Measurements from ENCODE around the gene AGBL1.

AGBL1 gene

GRCh38 chr15:86273309-86273708, 193.6 kb downstream of the AGBL1 start:
- H3K4me3 ChIP-seq (ENCODE audit: low read depth, low read length), result no peak overlapping the region
- TF ChIP-seq CTCF (IDR thresholded peaks at IDR 0.05; ENCODE audit: insufficient read depth, low read depth, low read length, missing control alignments), result no peak
- DNase-seq (ENCODE audit: low read depth), result no peak

GRCh38 chr15:86275361-86275760, 195.7 kb downstream of the AGBL1 start:
- TF ChIP-seq CTCF (IDR thresholded peaks at IDR 0.05; ENCODE audit: insufficient read depth, low read depth, low read length, missing control alignments), result no peak
- DNase-seq (ENCODE audit: low read depth), result no peak
- H3K4me3 ChIP-seq (ENCODE audit: low read depth, low read length), result no peak overlapping the region

GRCh38 chr15:86278586-86278985, 198.9 kb downstream of the AGBL1 start:
- H3K4me3 ChIP-seq (ENCODE audit: low read depth, low read length), result no peak overlapping the region
- TF ChIP-seq CTCF (IDR thresholded peaks at IDR 0.05; ENCODE audit: insufficient read depth, low read depth, low read length, missing control alignments), result no peak
- DNase-seq (ENCODE audit: low read depth), result no peak

GRCh38 chr15:86284635-86285034, 205.0 kb downstream of the AGBL1 start:
- DNase-seq (ENCODE audit: low read depth), result no peak
- TF ChIP-seq CTCF (IDR thresholded peaks at IDR 0.05; ENCODE audit: insufficient read depth, low read depth, low read length, missing control alignments), result no peak
- H3K4me3 ChIP-seq (ENCODE audit: low read depth, low read length), result no peak overlapping the region

- no peak overlapping the region for H3K4me3 ChIP-seq (ENCODE audit: low read depth, low read length)
- DNase-seq (ENCODE audit: low read depth), result no peak
- no peak for TF ChIP-seq CTCF (IDR thresholded peaks at IDR 0.05; ENCODE audit: insufficient read depth, low read depth, low read length, missing control alignments)
Measured at GRCh38 chr15:86295511-86295910, 215.8 kb downstream of the AGBL1 start.

GRCh38 chr15:86296769-86297168, 217.1 kb downstream of the AGBL1 start:
- no peak for DNase-seq (ENCODE audit: low read depth)
- TF ChIP-seq CTCF (IDR thresholded peaks at IDR 0.05; ENCODE audit: insufficient read depth, low read depth, low read length, missing control alignments), result no peak
- no peak overlapping the region for H3K4me3 ChIP-seq (ENCODE audit: low read depth, low read length)

- no peak overlapping the region for H3K4me3 ChIP-seq (ENCODE audit: low read depth, low read length)
- TF ChIP-seq CTCF (IDR thresholded peaks at IDR 0.05; ENCODE audit: insufficient read depth, low read depth, low read length, missing control alignments), result no peak
- no peak for DNase-seq (ENCODE audit: low read depth)
Measured at GRCh38 chr15:86300390-86301125, 220.9 kb downstream of the AGBL1 start.
